GM12875 (cell line): ENCODE data around the gene TRPC4.

ENCODE experiments used
- H3K4me3 ChIP-seq: one replicate; pipeline ENCODE4 v1.5.1; 2011; ENCODE audit warnings: low read depth, low read length, control low read depth
- TF ChIP-seq, protein P1 (sequence below): IDR thresholded peaks from 2 replicates; pipeline ENCODE4 v1.5.1; 2011; ENCODE audit warnings: low read depth, mild to moderate bottlenecking, control low read depth, inconsistent platforms, low read length, moderate library complexity, borderline replicate concordance; ENCODE audit not compliant: insufficient read depth

The TRPC4 gene

DNA sequence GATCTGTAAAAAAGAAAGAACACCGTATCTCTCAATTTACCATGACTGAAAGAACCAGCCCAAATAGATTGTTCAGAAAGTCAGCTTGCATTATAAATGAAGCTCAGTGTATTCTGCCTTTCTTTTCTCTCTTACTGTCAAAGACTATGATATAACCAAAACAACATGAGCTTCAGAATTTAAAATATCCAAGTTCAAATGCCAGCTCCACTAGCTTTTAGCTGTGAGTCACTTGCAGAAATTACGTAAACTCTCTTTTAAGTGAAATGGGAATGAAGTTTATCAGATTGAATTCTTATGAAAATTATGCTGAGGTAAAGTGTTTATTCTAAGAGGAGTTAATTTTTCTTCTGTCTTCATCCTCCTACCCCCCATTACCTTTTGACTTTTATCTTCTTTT lies 251.0 kb downstream of the TRPC4 start:
- TF ChIP-seq, protein P1, sequence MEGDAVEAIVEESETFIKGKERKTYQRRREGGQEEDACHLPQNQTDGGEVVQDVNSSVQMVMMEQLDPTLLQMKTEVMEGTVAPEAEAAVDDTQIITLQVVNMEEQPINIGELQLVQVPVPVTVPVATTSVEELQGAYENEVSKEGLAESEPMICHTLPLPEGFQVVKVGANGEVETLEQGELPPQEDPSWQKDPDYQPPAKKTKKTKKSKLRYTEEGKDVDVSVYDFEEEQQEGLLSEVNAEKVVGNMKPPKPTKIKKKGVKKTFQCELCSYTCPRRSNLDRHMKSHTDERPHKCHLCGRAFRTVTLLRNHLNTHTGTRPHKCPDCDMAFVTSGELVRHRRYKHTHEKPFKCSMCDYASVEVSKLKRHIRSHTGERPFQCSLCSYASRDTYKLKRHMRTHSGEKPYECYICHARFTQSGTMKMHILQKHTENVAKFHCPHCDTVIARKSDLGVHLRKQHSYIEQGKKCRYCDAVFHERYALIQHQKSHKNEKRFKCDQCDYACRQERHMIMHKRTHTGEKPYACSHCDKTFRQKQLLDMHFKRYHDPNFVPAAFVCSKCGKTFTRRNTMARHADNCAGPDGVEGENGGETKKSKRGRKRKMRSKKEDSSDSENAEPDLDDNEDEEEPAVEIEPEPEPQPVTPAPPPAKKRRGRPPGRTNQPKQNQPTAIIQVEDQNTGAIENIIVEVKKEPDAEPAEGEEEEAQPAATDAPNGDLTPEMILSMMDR, result no peak
- H3K4me3 ChIP-seq, result no peak overlapping the region

DNA sequence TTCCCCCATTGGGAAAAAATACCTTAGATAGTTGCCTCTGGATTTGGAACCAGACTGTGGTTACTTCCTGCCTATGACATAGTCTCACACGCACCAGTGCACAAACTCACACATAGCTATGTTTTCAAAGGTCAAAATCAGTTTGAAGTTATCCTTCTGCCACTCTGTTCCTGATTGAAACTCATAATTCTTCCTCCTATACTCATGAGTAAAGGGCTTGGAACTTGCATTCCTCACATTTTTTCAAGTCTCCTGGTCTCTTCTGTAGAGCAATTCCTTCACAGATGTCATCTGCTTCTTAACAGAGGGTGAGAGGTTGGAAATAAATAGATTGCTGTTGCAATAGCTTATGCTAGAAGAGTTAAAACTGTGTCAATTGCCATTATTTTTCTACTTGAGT lies 252.4 kb downstream of the TRPC4 start:
- H3K4me3 ChIP-seq, result no peak overlapping the region
- TF ChIP-seq, protein P1, result no peak

DNA sequence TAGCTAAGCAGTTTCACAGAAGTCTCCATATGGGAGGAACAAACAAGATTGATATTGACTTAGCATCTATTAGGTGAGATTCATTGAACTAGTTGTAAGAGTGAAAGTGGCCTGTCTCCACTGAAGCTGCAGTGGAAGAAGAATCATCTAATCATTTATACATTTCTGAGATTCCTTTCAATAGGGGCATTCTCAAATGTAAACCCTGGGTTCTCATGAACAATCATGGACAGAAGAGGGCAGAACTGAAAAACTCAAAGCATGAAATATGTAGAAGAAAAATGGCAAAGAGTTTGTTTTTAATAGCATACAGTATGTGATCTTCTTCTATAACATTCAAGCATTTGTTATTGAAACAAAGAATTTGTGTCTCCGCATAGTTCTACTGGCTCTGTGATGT lies 253.4 kb downstream of the TRPC4 start:
- TF ChIP-seq, protein P1, result no peak

DNA sequence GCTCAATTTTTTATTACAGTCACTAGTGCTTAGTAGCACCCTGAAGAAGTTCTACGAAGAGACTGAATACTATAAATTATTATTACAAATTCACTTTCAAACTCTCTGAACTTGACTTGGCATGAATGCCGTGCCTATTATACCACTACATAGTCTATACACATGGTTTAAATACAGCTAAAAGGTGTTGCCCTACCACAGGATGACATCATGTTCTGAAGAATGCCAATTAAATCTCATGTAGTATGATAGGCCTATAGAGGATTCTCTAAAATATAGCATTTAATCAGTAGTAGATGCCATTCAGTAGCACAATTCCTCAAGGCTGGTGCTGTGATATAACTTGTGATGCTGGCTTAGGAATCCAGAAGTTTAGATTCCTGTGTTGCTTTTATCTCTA lies 254.3 kb downstream of the TRPC4 start:
- TF ChIP-seq, protein P1, result no peak
- H3K4me3 ChIP-seq, result no peak overlapping the region

More for the DNA sequence above, 253.4 kb downstream of the TRPC4 start:
- no peak overlapping the region for H3K4me3 ChIP-seq

DNA sequence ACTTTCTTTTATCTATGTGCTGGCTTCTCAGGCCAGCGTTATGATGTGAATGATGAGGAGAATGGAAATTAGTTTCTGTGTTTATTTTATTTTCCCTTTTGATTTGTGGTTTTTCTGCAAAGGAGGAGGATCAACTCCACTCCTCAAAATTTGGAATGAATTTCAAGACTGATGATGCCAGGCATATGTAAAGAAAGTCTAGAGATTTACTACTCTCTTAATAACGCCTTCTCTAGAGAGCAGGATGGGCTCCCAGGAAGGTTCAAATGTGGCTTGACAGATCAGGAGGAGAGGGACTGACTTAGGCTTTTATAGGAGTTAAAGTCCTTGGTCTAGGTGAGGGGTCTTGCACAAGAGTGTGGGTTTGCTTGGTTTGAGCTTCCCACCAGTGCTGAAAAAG lies 255.9 kb downstream of the TRPC4 start:
- H3K4me3 ChIP-seq, result no peak overlapping the region
- TF ChIP-seq, protein P1, result no peak

GRCh38 chr13:37613236-37613635 lies 256.3 kb downstream of the TRPC4 start:
- no peak overlapping the region for H3K4me3 ChIP-seq
- TF ChIP-seq, protein P1, result no peak

DNA sequence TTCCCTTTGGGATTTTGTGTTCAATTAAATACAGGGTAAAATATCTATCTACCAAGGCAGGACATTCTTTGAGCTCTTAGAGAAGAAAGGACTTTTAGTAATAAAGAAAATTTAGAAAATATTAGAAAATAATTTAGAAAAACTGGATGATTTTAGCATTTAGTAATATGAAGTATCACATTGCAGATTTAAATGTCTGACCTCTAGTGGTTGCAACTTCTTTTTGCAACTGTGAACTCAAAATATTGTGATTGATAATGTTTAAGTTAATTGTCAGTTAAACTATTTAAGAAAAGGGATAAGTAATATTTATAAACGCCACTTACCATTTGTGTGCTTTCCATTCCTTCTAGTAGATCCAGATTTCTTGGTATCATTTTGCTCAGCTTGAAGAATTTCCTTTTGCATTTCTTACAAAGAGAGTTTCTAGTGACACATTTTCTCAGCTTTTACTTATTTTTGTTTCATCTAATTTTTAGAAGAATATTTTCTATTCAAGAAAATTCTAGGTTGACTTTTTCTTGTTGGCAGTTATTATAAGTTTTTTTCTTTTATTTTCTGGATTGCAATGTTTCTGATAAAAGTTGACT lies 260.7 kb downstream of the TRPC4 start:
- TF ChIP-seq, protein P1, result no peak
- H3K4me3 ChIP-seq, result no peak overlapping the region
